Measurements from ENCODE around the gene IFT74. TPM values are rescaled to one million over a fixed set of nuclear protein-coding genes. Genes with fewer than 3 reads are reported as not detected.

IFT74 gene
- total RNA-seq, 1 donor from 2014 or later: 16.0 TPM

- Histone ChIP-seq H3K27me3 (no peaks in the 10 kb centered on the region), H3K4me1 (peaks cover 42% of the 10 kb centered on the region), H3K27ac (no peak overlapping the region), H3K4me3 (no peak overlapping the region), H3K9me3 (no peaks in the 10 kb centered on the region), H3K36me3 (peaks cover 0 to 3% of the 10 kb centered on the region in 2 donors)
- intact Hi-C loops (cut with DNase I): loop anchor here (10.0 kb wide), 1 partner anchor 46 kb away; the partner anchor contains the start of gene CAAP1
- DNase-seq (ENCODE audit: extremely low spot score in 2 of 2): no peak
- no peak for TF ChIP-seq CTCF (IDR thresholded peaks at IDR 0.05)
- TF ChIP-seq POLR2AphosphoS5 (IDR thresholded peaks at IDR 0.05; ENCODE audit: insufficient read depth in 1 of 2, low read depth in 1 of 2): no peak
- no peak for TF ChIP-seq POLR2A (IDR thresholded peaks at IDR 0.05)
Observed at GRCh38 chr9:26940779-26941178, 15.4 kb upstream of the IFT74 start.

- DNase-seq (ENCODE audit: extremely low spot score in 2 of 2): no peak
- H3K9me3 ChIP-seq: no peaks in the 10 kb centered on the region
- peak overlapping the region; percentile 98 to 100 for H3K4me3 ChIP-seq
- intact Hi-C loops (cut with DNase I): loop anchor here (10.0 kb wide), 1 partner anchor 51 kb away; the partner anchor contains the start of gene CAAP1
- no peaks in the 10 kb centered on the region for H3K36me3 ChIP-seq
- peaks cover 48% of the 10 kb centered on the region for H3K4me1 ChIP-seq
- no peaks in the 10 kb centered on the region for H3K27me3 ChIP-seq
- no peak overlapping the region for H3K27ac ChIP-seq
- TF ChIP-seq POLR2A (IDR thresholded peaks at IDR 0.05) (no peak), CTCF (IDR thresholded peaks at IDR 0.05) (no peak), POLR2AphosphoS5 (IDR thresholded peaks at IDR 0.05; ENCODE audit: insufficient read depth in 1 of 2, low read depth in 1 of 2) (no peak)
Observed at GRCh38 chr9:26945591-26945990, 10.6 kb upstream of the IFT74 start.

- no peaks in the 10 kb centered on the region for H3K27me3 ChIP-seq
- peak within 1 kb of the TSS; percentile 97 for H3K27ac ChIP-seq
- H3K4me1 ChIP-seq: peaks cover 41% of the 10 kb centered on the region
- H3K4me3 ChIP-seq: peak within 1 kb of the TSS; percentile 98 to 100
- intact Hi-C loops (cut with DNase I): loop anchor here (10.0 kb wide), 1 partner anchor 52 kb away; the partner anchor contains the start of gene CAAP1
- no peaks in the 10 kb centered on the region for H3K36me3 ChIP-seq
- TF ChIP-seq POLR2AphosphoS5 (IDR thresholded peaks at IDR 0.05; ENCODE audit: insufficient read depth in 1 of 2, low read depth in 1 of 2) (peak; percentile 94 to 97), POLR2A (IDR thresholded peaks at IDR 0.05) (no peak)
- peak in 1 of 2 donors; percentile 95 for DNase-seq (ENCODE audit: extremely low spot score in 2 of 2)
- no peaks in the 10 kb centered on the region for H3K9me3 ChIP-seq
Observed at GRCh38 chr9:26946753-26947727, 9.2 kb upstream of the IFT74 start, which contains the start of gene PLAA. Gene PLAA, minus strand, starts transcription at chr9:26947242. Its CDS starts 197 bp downstream, at chr9:26947045.

GRCh38 chr9:26947736-26948135 lies 8.5 kb upstream of the IFT74 start:
- H3K27me3 ChIP-seq: no peaks in the 10 kb centered on the region
- no peaks in the 10 kb centered on the region for H3K9me3 ChIP-seq
- no peak for TF ChIP-seq POLR2A (IDR thresholded peaks at IDR 0.05)
- TF ChIP-seq CTCF (IDR thresholded peaks at IDR 0.05): no peak
- TF ChIP-seq POLR2AphosphoS5 (IDR thresholded peaks at IDR 0.05; ENCODE audit: insufficient read depth in 1 of 2, low read depth in 1 of 2): no peak
- peaks cover 41% of the 10 kb centered on the region for H3K4me1 ChIP-seq
- intact Hi-C loops (cut with DNase I): loop anchor here (10.0 kb wide), 1 partner anchor 53 kb away; the partner anchor contains the start of gene CAAP1
- peak overlapping the region; percentile 98 to 100 for H3K4me3 ChIP-seq
- H3K36me3 ChIP-seq: no peaks in the 10 kb centered on the region
- peak overlapping the region; percentile 97 for H3K27ac ChIP-seq
- no peak for DNase-seq (ENCODE audit: extremely low spot score in 2 of 2)

GRCh38 chr9:26949637-26950069 lies 6.6 kb upstream of the IFT74 start:
- H3K36me3 ChIP-seq: no peaks in the 10 kb centered on the region
- intact Hi-C loops (cut with DNase I): loop anchor here (10.0 kb wide), 2 partner anchors 55 to 625 kb away; partner anchors contain the start of genes C9orf72 and CAAP1

More at GRCh38 chr9:26949637-26950069, 6.6 kb upstream of the IFT74 start:
- H3K4me1 ChIP-seq: peaks cover 26% of the 10 kb centered on the region
- no peaks in the 10 kb centered on the region for H3K27me3 ChIP-seq
- H3K9me3 ChIP-seq: no peaks in the 10 kb centered on the region
- no peak for DNase-seq (ENCODE audit: extremely low spot score in 2 of 2)
- no peak overlapping the region for H3K27ac ChIP-seq
- TF ChIP-seq POLR2AphosphoS5 (IDR thresholded peaks at IDR 0.05; ENCODE audit: insufficient read depth in 1 of 2, low read depth in 1 of 2) (no peak), CTCF (IDR thresholded peaks at IDR 0.05) (no peak), POLR2A (IDR thresholded peaks at IDR 0.05) (no peak)
- no peak overlapping the region for H3K4me3 ChIP-seq

All from vagina (tissue), 2 donors.